ENCODE data around the gene CX3CL1.

DNA sequence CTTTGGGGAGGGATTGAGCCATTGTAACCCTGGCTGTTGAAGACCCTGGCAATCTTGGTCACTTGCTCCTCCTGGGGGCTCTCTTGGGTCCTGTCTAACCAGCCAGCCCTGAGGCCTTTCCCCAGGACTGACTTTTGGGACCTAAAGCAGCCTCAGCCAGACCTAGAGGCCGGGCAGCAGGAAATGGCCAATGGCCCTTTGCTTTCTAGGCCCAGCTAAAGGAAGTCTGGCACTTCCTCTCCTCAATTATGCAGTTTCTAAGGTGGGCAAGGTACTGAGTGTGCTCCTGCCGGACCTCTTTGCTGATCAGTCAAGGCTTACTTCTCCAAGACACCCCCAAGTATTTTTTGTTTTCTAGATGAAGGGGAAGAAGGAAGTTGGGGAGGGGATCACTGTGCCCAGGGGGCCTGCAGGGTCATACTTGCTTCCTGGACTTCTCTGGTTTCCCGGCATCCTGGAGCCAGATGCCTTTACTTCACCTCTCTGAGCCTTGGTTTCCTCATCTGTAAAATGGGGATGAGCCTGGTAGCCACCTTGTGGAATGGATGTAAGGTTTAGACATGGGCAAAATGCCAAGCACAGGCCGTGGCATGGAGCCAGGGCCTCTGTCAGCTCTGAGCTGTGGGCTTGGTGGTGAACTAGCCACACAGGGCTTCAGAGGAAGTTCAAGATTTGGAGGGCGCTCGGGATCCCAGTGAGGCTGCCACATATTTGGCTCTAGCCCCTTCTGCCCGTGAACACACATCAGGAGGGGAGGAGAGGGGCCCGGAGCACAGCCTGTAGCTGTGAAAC, 8.6 kb downstream of the CX3CL1 start:
- TF ChIP-seq CTCF (optimal IDR thresholded peaks at IDR 0.05 in 1 of 3, IDR thresholded peaks at IDR 0.05 in 1 of 3, conservative IDR thresholded peaks at IDR 0.05 in 1 of 3; ENCODE audit: extremely low read depth in 1 of 3, insufficient read depth in 2 of 3, low read length in 3 of 3) (no peak), EZH2 (IDR thresholded peaks at IDR 0.05; ENCODE audit: low read length) (no peak)

Data from keratinocyte (primary cell).